Effector memory CD8-positive, alpha-beta T cell (primary cell): ENCODE data around the gene PIM3.
A peak's percentile ranks its signal among the peaks of the same experiment; 100 is the strongest.
"Not testable (repeated sequence)": the region's sequence is repeated elsewhere in the genome, so short reads cannot be mapped to it uniquely, and the experiment has no call there.

ENCODE experiments used
- ATAC-seq: fragments of 150-1000 bp; cut with Tn5 transposase; replicated peaks from 2 replicates; pipeline ENCODE4 v1.10.0; 2021; ENCODE audit warnings: mild to moderate bottlenecking, moderate library complexity
- DNase-seq, 3 experiments: peaks; one replicate each; pipeline ENCODE4 v3.0.0; 2021
- H3K27ac Mint-ChIP-seq, 2 donors: one replicate each; pipeline ENCODE4 v1.8.0; 2022; ENCODE audit warnings: mild to moderate bottlenecking in 2 of 2, mixed read lengths in 2 of 2, moderate library complexity in 2 of 2
- H3K27me3 Mint-ChIP-seq, 2 donors: one replicate each; pipeline ENCODE4 v1.8.0; 2022; ENCODE audit warnings: mixed read lengths in 2 of 2
- H3K36me3 Mint-ChIP-seq: one replicate; pipeline ENCODE4 v1.8.0; 2022; ENCODE audit warnings: mild to moderate bottlenecking, moderate library complexity, mixed read lengths; ENCODE audit not compliant: insufficient read depth
- H3K4me1 Mint-ChIP-seq, 2 donors: one replicate each; pipeline ENCODE4 v1.8.0; 2022; ENCODE audit warnings: low read depth in 2 of 2, mixed read lengths in 2 of 2
- H3K4me3 Mint-ChIP-seq, 2 donors: one replicate each; pipeline ENCODE4 v1.8.0; 2022; ENCODE audit warnings: mild to moderate bottlenecking in 2 of 2, mixed read lengths in 2 of 2, moderate library complexity in 2 of 2
- H3K9me3 Mint-ChIP-seq, 2 donors: one replicate each; pipeline ENCODE4 v1.8.0; 2022; ENCODE audit warnings: mixed read lengths in 2 of 2

PIM3 gene

DNA sequence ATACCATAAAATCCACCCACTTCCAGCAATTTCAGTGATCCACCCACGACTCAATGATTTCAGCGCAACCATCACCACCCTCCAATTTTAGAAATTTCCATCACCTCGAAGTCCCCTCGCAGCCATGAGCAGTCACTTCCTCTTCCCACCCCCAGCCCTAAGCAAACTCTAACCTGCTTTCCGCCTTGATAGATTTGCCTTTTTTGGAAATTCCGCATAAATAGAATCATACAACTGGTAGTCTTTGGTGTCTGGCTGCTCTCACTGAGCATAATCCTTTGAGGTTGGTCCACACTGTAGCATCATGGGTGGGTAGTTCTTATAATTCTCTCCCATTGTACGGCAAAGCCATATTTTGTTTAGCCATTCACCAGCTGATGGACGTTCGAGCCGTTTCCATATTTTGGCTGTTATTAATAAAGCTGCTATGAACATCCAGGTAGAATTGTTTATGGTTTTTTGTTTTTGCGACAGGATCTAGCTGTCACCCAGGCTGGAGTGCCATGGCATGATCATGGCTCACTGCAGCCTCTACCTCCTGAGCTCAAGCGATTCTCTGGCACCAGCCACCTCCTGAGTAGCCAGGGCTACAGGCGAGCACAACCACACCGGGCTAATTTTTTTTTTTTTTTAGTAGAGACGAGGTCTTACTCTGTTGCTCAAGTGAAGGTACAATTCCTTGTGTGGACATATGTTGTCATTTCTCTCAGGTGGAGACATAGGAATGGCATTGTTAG, 16.0 kb downstream of the PIM3 start:
- Mint-ChIP-seq H3K4me3 (no peak overlapping the region), H3K36me3 (peaks cover 19% of the 10 kb centered on the region), H3K27ac (no peak overlapping the region), H3K27me3 (peaks cover 5 to 6% of the 10 kb centered on the region in 2 donors), H3K9me3 (peaks cover 4 to 10% of the 10 kb centered on the region in 2 donors), H3K4me1 (peaks cover 8 to 17% of the 10 kb centered on the region in 2 donors)
- peak; percentile 50 for ATAC-seq
- DNase-seq: no peak

DNA sequence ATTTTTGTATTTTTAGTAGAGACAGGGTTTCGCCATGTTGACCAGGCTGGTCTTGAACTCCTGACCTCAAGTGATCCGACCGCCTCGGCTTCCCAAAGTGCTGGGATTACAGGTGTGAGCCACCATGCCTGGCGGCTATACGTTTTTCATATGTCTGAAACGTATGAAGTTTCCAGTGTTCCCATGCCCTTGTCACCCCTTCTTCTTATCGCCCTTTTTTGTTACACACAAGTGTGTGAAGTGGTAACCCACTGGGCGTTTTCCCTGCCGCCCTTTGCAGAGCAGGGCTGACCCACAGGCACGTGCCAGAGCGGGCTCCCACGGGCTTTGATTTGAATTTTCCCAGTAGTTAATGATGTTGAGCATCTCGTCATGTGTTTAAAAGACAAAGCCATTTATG, 17.0 kb downstream of the PIM3 start:
- H3K4me1 Mint-ChIP-seq: peaks cover 8 to 17% of the 10 kb centered on the region in 2 donors
- H3K9me3 Mint-ChIP-seq: peaks cover 4 to 10% of the 10 kb centered on the region in 2 donors
- H3K36me3 Mint-ChIP-seq: peaks cover 23% of the 10 kb centered on the region
- H3K27ac Mint-ChIP-seq: no peak overlapping the region
- peaks cover 5 to 12% of the 10 kb centered on the region in 2 donors for H3K27me3 Mint-ChIP-seq
- H3K4me3 Mint-ChIP-seq: no peak overlapping the region
- ATAC-seq: no peak
- DNase-seq: no peak

DNA sequence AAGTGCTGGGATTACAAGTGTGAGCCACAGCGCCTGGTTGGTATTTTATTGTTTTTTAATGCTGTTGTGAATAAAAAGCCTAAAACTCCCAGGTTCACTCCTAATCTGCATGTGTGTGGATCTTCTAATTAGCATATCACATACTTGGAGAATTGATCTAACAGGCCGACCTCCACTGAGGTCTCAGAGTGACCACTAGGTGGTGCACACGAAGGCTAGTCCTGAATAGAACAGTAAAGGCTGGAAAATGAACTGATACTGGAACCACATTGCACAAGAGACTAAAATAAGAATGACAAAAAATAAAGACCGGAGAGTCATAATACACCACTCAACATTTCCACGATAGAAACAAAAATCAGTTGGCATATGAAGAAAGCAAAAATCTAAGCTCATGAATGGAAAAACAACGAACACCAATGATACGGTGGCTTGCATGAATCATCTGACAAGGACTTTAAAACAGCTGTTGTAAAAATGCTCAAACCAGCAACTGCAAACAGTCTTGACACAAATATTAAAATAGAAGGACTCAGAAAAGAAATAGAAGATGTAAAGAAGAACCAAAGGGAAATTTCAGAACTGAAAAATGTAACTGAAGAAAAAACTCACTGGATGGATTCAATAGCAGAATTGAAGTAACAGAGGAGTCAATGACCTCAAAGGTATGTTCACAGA, 19.2 kb downstream of the PIM3 start:
- Mint-ChIP-seq H3K27ac (peak overlapping the region in 1 of 2 donors; percentile 3), H3K4me1 (peaks cover 11 to 21% of the 10 kb centered on the region in 2 donors), H3K27me3 (peaks cover 12 to 25% of the 10 kb centered on the region in 2 donors), H3K36me3 (peaks cover 32% of the 10 kb centered on the region), H3K4me3 (no peak overlapping the region), H3K9me3 (peaks cover 4 to 10% of the 10 kb centered on the region in 2 donors)
- ATAC-seq: no peak
- no peak for DNase-seq

DNA sequence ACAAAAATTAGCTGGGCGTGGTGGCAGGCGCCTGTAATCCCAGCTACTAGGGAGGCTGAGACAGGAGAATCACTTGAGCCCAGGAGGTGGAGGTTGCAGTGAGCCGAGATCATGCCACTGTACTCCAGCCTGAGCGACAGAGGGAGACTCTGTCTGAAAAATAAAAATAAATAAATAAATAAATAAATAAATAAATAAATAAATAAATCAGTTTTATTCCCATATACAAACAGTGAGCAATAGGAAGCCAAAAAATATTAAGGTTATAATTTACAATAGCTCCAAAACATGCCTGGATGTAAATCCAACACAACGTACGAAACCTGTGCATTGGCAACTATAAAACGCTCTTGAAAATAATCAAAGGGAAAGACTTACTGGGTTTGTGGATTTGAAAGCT, 21.2 kb downstream of the PIM3 start:
- not testable (repeated sequence) for ATAC-seq, H3K4me3 Mint-ChIP-seq, DNase-seq, H3K4me1 Mint-ChIP-seq, H3K27ac Mint-ChIP-seq
- H3K27me3 Mint-ChIP-seq: peaks cover 26 to 46% of the 10 kb centered on the region in 2 donors
- peaks cover 5 to 18% of the 10 kb centered on the region in 2 donors for H3K9me3 Mint-ChIP-seq
- peaks cover 27% of the 10 kb centered on the region for H3K36me3 Mint-ChIP-seq

DNA sequence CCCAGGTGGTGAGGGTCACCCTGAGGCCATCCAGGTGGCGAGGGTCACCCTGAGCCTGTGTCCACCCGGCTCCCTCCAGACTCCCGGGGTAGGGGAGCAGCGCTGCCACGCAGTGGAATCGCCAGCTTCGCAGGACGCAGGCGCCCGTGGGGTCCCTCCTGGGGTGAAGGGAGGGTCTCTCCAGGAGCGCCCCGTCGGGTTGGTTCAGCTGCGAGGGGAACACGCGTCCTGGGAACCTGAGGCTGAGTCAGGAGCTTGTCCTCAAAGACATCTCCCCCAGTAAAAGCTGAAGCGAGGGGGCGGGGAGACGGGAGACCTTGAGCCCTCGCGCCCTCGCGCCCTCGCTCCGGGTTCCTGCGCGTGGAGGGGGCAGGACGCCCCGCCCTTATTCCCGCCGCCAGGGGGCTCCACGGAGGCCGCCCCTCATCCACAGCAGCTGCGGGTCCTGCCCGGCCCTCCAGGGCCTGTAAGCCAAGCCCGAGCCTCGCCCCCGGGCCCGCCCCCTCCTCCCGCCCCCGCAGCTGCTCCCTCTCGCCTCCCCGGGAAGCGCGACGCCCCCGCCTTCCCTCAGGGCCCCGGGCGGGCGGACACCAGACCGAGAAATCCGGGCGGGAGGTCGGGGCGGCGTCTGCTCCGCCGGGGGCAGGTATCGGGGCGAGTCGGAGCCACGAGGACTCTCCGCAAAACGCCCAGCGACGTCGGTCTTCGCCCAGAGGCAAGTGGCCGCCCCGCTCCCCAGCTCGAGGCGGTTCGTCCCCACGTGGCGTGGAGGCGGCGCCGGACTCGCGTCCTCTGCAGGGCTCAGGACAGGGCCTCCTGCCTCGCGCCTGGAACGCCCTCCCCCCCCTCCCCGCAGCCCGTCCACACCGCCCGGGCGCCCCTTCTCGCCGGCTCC, 22.8 kb downstream of the PIM3 start:
- peak in 1 of 3 experiments; percentile 46 for DNase-seq
- peaks cover 33 to 60% of the 10 kb centered on the region in 2 donors for H3K27me3 Mint-ChIP-seq
- peak; percentile 76 for ATAC-seq
- no peak overlapping the region for H3K27ac Mint-ChIP-seq
- peaks cover 5 to 18% of the 10 kb centered on the region in 2 donors for H3K9me3 Mint-ChIP-seq
- H3K4me3 Mint-ChIP-seq: peak overlapping the region; percentile 52 to 63
- H3K36me3 Mint-ChIP-seq: peaks cover 27% of the 10 kb centered on the region
- H3K4me1 Mint-ChIP-seq: peaks cover 2 to 8% of the 10 kb centered on the region in 2 donors

DNA sequence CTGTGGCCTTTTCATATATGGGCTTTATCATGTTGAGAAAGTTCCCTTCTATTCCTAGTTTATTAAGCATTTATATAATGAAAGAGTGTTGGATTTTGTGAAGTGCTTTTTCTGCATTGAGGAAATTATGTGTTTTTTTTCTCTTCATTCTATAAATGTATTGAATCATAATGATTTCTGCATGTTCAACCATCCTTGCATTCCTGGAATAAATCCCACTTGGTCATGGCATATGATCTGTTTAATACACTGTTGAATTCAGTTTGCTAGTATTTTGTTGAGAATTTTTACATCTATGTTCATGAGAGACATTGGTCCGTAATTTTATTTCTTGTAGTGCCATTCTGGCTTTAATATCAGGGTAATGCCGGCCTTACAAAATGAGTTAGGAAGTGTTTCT, 25.8 kb downstream of the PIM3 start:
- Mint-ChIP-seq H3K36me3 (peaks cover 14% of the 10 kb centered on the region), H3K27ac (no peak overlapping the region), H3K4me1 (peaks cover 2 to 4% of the 10 kb centered on the region in 2 donors), H3K27me3 (peaks cover 32 to 74% of the 10 kb centered on the region in 2 donors), H3K9me3 (peaks cover 2 to 14% of the 10 kb centered on the region in 2 donors), H3K4me3 (no peak overlapping the region)
- ATAC-seq: no peak
- no peak for DNase-seq

DNA sequence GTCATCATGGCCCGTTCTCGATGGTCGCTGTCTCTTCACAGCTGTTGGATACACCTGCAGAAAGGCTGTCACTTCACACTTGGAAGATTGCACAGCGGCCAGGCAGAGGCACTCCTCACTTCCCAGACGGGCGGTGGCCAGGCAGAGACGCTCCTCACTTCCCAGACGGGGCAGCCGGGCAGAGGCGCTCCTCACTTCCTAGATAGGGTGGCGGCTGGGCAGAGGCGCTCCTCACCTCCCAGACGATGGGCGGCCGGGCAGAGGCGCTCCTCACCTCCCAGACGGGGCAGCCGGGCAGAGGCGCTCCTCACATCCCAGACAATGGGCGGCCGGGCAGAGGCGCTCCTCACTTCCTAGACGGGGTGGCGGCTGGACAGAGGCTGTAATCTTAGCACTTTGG, 29.3 kb downstream of the PIM3 start:
- Mint-ChIP-seq H3K27me3 (peaks cover 24 to 62% of the 10 kb centered on the region in 2 donors), H3K9me3 (peaks cover 2 to 15% of the 10 kb centered on the region in 2 donors)
- not testable (repeated sequence) for H3K4me3 Mint-ChIP-seq, H3K36me3 Mint-ChIP-seq, H3K27ac Mint-ChIP-seq, H3K4me1 Mint-ChIP-seq, ATAC-seq, DNase-seq

DNA sequence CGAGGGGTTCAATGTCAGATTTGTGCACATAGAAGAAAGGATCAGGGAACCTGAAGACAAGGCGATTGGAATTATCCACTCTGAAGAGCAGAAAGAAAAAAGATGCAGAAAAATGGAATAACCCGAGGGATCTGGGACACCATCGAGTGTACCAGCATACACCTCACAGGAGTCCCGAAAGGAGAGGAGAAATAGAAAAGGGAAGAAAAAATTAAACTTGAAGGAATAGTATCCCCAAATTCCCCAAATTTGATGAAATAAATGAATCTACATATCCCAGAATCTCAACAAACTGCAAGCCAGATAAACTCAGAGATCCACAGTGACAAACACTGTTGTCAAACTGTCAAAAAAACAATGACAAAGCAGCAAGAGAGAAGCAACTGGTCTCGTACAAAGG, 30.6 kb downstream of the PIM3 start:
- Mint-ChIP-seq H3K27ac (no peak overlapping the region), H3K4me1 (peaks cover 4 to 5% of the 10 kb centered on the region in 2 donors), H3K9me3 (peaks cover 0 to 9% of the 10 kb centered on the region in 2 donors), H3K36me3 (no peaks in the 10 kb centered on the region), H3K27me3 (peaks cover 11 to 49% of the 10 kb centered on the region in 2 donors), H3K4me3 (no peak overlapping the region)
- ATAC-seq (no peak), DNase-seq (no peak)

DNA sequence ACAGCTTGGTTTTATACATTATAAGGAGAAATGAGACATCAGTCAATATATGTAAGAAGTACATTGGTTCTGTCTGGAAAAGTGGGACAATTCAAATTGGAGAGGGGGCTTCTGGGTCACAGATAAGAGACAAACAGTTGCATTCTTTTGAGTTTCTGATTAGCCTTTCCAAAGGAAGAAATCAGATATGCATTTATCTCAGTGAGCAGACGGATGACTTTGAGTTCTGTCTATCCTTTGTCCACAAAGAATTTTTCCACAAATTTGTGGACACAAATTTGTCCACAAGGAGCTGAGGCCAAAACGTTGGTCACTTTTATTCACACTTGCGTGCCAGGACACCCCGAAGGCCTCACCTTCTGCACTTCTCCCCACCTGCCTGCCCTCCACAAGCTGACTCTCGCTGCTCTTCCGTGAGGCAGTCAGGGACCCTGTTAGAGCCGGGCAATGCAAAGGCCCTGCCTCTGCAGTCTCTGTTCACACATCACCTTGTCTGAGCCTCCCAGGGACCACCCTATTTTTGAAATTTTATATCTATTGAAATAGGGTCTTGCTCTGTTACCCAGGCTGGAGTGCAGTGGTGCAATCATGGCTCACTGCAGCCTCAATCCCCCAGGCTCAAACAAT, 31.4 kb downstream of the PIM3 start:
- no peak overlapping the region for H3K27ac Mint-ChIP-seq
- H3K4me1 Mint-ChIP-seq: peaks cover 5 to 9% of the 10 kb centered on the region in 2 donors
- peaks cover 0 to 7% of the 10 kb centered on the region in 2 donors for H3K9me3 Mint-ChIP-seq
- DNase-seq (no peak), ATAC-seq (no peak)
- peaks cover 11 to 40% of the 10 kb centered on the region in 2 donors for H3K27me3 Mint-ChIP-seq
- peaks cover 4% of the 10 kb centered on the region for H3K36me3 Mint-ChIP-seq
- H3K4me3 Mint-ChIP-seq: no peak overlapping the region

DNA sequence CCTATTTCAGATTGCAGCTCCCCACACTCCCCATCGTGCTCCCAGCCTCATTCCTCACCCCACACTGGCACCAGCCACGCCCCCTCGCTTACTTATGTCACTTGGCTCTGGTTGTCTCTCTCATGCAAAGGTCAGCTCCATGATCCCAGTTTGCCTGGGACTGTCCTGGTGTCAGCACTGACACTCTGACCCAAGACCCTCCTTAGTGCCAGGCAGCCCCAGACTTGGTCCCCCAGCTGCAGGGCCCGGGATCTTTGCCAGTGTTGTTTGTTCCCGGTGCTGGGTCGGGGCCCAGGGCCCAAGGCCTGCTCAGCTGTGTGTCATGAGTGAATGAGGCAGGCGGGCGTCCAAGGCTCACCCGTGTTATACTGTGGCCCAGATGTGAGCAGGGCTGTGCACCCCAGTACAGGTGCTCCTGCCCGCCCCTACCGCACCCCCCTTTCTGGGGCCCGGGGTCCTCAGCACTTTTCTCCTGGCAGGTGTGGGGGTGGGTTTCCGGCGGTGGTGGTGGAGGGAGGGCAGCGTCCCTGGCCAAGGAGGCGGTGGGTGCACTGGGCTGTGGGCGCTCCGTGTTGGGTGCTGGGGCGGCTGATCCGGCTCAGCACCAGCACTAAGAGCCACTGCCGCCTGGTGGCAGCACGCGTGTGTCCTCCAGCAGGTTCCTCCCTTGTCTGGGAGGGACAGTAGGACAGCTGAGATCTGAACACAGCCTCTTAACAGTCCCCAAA, 32.5 kb downstream of the PIM3 start:
- no peak overlapping the region for H3K4me3 Mint-ChIP-seq
- DNase-seq (peak; percentile 51 to 66 (median 55)), ATAC-seq (peak; percentile 96)
- H3K9me3 Mint-ChIP-seq: peaks cover 0 to 7% of the 10 kb centered on the region in 2 donors
- H3K4me1 Mint-ChIP-seq: peaks cover 5 to 9% of the 10 kb centered on the region in 2 donors
- peaks cover 5 to 31% of the 10 kb centered on the region in 2 donors for H3K27me3 Mint-ChIP-seq
- H3K36me3 Mint-ChIP-seq: peaks cover 4% of the 10 kb centered on the region
- H3K27ac Mint-ChIP-seq: peak overlapping the region in 1 of 2 donors; percentile 44

DNA sequence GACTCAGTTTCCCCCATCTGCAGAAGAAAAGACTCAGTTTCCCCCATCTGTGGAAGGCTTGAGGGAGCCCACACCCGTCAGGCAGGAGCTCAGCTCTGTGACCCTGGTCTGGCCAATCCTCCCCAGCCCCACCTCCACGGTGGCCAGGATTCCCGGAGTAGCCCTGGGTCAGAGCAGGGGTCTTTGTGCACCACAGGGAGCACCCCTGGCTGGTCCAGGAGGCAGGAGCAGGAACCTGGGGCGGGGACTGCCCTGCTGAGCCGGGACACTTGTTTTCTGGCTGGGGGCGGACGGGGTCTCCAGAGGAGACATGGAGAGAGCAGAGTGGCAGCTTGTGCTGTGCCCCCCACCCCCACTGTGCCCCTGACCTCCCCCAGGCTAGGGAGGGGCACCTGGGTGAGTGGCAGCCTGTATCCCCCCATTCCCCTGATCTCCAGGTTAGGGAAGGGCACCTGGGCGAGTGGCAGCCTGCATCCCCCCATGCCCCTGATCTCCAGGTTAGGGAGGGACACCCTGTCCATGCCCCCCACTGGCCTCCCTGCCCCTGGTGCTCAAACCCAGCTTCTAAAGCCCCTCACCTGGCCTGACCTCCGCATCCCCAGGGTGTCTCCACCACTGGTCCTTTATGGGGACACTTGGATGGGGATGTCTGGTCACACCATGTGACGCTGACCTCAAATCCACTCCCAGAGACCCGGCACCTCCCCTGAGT, 33.2 kb downstream of the PIM3 start:
- Mint-ChIP-seq H3K27me3 (peaks cover under 1 to 24% of the 10 kb centered on the region in 2 donors), H3K9me3 (peaks cover 0 to 7% of the 10 kb centered on the region in 2 donors), H3K36me3 (peaks cover 4% of the 10 kb centered on the region), H3K27ac (peak overlapping the region in 1 of 2 donors; percentile 44), H3K4me1 (peaks cover 5 to 12% of the 10 kb centered on the region in 2 donors), H3K4me3 (no peak overlapping the region)
- no peak for DNase-seq
- ATAC-seq: no peak
